Mucosa of rectum (tissue), 2 donors: ENCODE measurements around the gene SLC9A5.

Experiments used
- H3K27ac ChIP-seq, 2 donors: one replicate each; pipeline ENCODE4 v1.7.0; 2013; ENCODE audit warnings: inconsistent platforms in 2 of 2, low read depth in 2 of 2, low read length in 2 of 2
- H3K27me3 ChIP-seq, 2 donors: one replicate each; pipeline ENCODE4 v1.7.0; 2013; ENCODE audit warnings: low read length in 2 of 2; ENCODE audit not compliant: control insufficient read depth in 2 of 2, insufficient read depth in 2 of 2
- H3K36me3 ChIP-seq, 2 donors: one replicate each; pipeline ENCODE4 v1.7.0; 2013; ENCODE audit warnings: low read length in 2 of 2; ENCODE audit not compliant: control insufficient read depth in 2 of 2, insufficient read depth in 2 of 2
- H3K4me1 ChIP-seq, 2 donors: one replicate each; pipeline ENCODE4 v1.7.0; 2013; ENCODE audit warnings: low read length in 2 of 2, mild to moderate bottlenecking in 1 of 2; ENCODE audit not compliant: control insufficient read depth in 2 of 2, insufficient read depth in 2 of 2
- H3K4me3 ChIP-seq, 2 donors: one replicate each; pipeline ENCODE4 v1.7.0; 2013; ENCODE audit warnings: low read length in 2 of 2
- H3K9ac ChIP-seq, 2 donors: one replicate each; pipeline ENCODE4 v1.7.0; 2013; ENCODE audit warnings: low read length in 2 of 2, low read depth in 1 of 2, mild to moderate bottlenecking in 1 of 2
- H3K9me3 ChIP-seq, 2 donors: one replicate each; pipeline ENCODE4 v1.7.0; 2013; ENCODE audit warnings: low read length in 2 of 2; ENCODE audit not compliant: control insufficient read depth in 2 of 2
- donor health status: healthy.
- donor health status: Normal muscosa, but diverticular disease.

SLC9A5 gene

DNA sequence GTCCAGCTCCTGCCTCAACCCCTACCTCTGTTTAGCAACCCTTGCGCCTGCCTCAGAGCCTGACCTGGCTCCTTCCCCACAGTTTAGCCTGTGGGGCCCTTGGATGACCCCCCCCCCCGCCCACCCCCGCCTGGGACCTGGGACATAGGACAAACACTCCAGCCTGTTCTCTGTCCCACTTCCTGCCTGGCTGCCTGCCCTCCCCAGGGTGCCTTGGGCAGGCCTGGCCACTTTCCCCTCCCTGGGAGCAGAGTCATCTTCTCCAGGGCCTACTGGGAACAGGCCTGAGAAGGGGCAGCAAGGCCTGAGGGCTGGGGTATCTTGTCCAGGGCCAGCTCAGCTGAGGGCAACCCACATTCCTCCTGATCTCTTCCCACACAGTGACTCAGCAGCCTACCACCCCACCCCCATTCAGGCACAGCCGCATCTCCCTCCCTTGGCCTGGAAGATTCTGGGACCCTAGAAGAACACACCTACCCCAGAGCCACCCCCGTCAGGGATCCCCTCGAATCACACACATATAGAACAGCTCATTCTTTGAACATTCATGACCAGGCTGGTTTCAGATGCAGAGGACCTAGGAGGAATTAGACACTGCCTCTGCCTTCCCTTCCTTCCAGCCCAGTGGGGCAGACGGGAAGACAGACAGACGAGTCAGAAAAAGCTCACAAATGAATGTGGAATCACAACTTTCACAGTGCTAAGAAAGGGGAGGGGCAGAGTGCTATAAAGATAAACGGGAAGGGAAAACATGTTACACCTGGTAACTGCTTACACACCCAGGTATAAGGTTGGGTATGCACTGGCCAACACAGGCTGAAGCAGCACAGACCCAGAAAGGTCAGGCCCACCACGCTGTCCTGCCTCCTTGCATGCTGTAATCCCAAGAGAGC, 7.5 kb upstream of the SLC9A5 start:
- H3K27ac ChIP-seq: peak overlapping the region; percentile 95 to 97
- H3K27me3 ChIP-seq: no peaks in the 10 kb centered on the region
- peak overlapping the region in 1 of 2 donors; percentile 53 for H3K4me3 ChIP-seq
- H3K4me1 ChIP-seq: peaks cover 45 to 48% of the 10 kb centered on the region in 2 donors
- H3K36me3 ChIP-seq: peaks cover 26 to 30% of the 10 kb centered on the region in 2 donors
- H3K9me3 ChIP-seq: no peaks in the 10 kb centered on the region
- peak overlapping the region; percentile 66 to 69 for H3K9ac ChIP-seq

DNA sequence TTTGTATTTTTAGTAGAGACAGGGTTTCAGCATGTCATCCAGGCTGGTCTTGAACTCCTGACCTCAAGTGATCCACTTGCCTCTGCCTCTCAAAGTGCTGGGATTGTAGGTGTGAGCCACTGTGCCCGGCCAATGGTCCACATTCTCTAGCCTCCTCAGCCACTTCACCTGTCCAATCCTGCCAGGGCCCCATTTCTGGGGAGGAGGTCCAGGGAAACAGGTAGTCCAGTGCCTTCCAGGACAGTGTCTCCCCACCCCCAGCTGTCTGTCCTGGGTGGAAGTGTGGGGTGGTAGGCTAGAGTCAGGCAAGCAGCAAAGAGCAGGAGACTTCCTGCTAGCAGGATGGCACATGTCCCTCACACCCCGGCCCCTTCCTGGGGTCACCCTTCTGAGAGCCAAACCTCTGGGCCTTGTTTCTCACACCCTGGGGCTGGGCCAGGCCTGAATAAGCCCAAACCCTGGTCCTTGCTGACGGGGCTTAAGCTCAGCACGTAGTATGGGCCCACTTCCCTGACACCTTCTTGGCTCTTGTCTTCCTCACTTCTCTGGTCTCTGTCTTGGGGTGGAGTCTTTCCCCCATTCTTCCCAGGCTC, 6.5 kb upstream of the SLC9A5 start:
- Histone ChIP-seq H3K9ac (peak overlapping the region in 1 of 2 donors; percentile 69), H3K4me1 (peaks cover 45 to 49% of the 10 kb centered on the region in 2 donors), H3K36me3 (peaks cover 19 to 25% of the 10 kb centered on the region in 2 donors), H3K4me3 (no peak overlapping the region), H3K27ac (peak overlapping the region; percentile 95 to 97), H3K9me3 (no peaks in the 10 kb centered on the region), H3K27me3 (no peaks in the 10 kb centered on the region)

DNA sequence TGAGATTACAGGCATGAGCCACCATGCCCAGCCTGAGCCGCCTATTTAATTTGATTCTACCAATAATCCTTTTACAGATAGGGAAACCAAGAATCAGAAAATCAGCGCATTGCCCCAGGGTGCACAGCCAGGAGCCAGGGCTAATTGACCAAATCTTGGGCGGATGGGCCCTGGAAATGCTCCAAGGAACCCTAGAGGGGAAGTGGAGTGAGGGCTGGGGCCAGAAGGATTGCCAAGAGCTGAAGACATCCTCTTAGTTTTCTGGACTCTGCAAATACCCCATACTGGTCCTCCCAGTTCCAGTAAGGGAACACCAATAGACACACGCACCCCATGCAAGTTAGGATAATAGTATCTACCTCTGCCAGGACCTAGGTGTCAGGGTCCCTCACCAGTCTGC, 5.3 kb upstream of the SLC9A5 start:
- peak overlapping the region; percentile 93 to 95 for H3K27ac ChIP-seq
- peaks cover 12% of the 10 kb centered on the region in 2 donors for H3K36me3 ChIP-seq
- peak overlapping the region in 1 of 2 donors; percentile 30 for H3K9ac ChIP-seq
- no peak overlapping the region for H3K4me3 ChIP-seq
- peaks cover 0 to 3% of the 10 kb centered on the region in 2 donors for H3K27me3 ChIP-seq
- H3K9me3 ChIP-seq: no peaks in the 10 kb centered on the region
- peaks cover 55% of the 10 kb centered on the region in 2 donors for H3K4me1 ChIP-seq

DNA sequence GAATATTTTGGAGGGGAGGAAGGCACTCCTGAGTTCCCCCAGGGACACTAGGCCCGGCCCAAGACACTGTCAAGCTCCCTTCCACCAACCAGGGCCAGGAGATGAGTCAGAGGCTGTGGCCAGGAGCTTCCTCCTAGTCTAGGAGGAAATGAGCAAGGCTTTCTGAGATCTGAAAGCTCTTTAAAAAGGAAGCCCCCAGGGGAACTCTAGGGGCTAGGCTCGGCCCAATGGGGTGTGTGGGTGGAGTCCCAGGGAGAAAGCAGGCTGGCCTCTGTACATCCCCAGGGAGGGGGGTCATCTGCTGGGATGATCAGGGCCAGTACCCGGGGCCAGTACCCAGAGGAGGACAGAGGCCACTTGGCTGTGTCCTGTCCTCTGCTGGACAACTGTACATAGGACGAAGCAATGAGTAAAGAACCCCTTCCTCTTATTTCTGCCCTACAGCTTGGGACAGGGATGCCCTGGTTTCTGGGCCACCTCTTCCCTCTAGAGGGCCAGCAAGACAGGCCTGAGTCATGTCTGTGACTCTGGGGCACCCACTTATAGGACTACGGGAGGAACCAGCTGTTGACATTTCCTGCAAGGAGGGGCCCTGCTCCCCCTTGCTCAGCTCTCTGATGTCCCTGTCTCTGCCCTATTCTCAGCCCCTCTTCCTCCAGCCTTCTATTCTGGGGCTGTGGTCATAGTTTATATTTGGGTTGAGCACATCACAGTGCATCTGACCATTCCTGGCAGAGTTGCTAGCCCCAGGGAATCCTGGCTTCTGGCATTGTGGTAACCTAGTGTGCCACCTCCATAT, 4.2 kb upstream of the SLC9A5 start:
- H3K9me3 ChIP-seq: no peaks in the 10 kb centered on the region
- H3K4me3 ChIP-seq: peak overlapping the region in 1 of 2 donors; percentile 84
- peak overlapping the region; percentile 17 to 37 for H3K9ac ChIP-seq
- peaks cover 1 to 2% of the 10 kb centered on the region in 2 donors for H3K36me3 ChIP-seq
- peaks cover 6 to 10% of the 10 kb centered on the region in 2 donors for H3K27me3 ChIP-seq
- peaks cover 61 to 62% of the 10 kb centered on the region in 2 donors for H3K4me1 ChIP-seq
- H3K27ac ChIP-seq: peak overlapping the region; percentile 93 to 95

DNA sequence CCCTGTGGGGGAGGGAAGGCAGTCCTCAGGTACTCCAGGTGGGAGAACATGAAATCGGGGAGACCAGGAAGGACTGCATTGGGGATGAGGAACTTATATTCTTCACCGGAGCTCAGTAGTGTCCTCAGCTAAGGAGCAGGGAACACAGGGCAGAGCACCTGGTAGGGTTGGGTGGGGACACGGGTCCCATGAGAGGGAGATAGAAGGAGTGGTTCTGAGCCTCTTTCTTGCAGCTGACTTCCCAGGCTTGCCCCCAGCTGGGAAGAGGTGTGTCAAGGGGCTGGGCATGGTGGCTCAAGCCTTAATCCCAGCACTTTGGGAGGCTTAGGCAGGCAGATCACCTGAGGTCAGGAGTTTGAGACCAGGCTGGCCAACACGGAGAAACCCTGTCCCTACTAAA, 3.6 kb upstream of the SLC9A5 start:
- peaks cover 12 to 16% of the 10 kb centered on the region in 2 donors for H3K27me3 ChIP-seq
- no peaks in the 10 kb centered on the region for H3K9me3 ChIP-seq
- peak overlapping the region in 1 of 2 donors; percentile 84 for H3K4me3 ChIP-seq
- H3K9ac ChIP-seq: peak overlapping the region; percentile 37 to 86
- H3K4me1 ChIP-seq: peaks cover 61 to 62% of the 10 kb centered on the region in 2 donors
- H3K27ac ChIP-seq: peak overlapping the region; percentile 93 to 95
- no peaks in the 10 kb centered on the region for H3K36me3 ChIP-seq

DNA sequence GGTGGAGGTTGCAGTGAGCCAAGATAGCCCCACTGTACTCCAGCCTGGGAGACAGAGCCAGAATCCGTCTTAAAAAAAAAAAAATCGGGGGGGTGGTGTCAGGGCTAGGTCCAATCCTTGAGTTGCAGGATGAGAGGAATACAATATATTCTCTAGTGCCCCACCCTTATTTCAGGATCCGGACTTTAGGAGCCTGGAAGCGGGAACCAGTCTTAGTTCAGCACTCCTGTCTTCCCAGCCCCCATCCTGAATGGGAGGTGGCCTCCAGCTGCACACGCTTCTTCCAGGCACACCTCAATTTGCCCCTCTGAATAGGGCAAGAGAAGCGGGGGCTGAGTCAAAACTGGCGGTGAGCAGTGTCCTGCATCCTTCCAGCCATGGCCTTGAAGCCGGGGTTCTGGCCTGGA, 3.1 kb upstream of the SLC9A5 start:
- peak overlapping the region; percentile 84 to 85 for H3K4me3 ChIP-seq
- H3K9ac ChIP-seq: peak overlapping the region; percentile 86 to 87
- peak overlapping the region; percentile 93 to 95 for H3K27ac ChIP-seq
- no peaks in the 10 kb centered on the region for H3K36me3 ChIP-seq
- peaks cover 57 to 59% of the 10 kb centered on the region in 2 donors for H3K4me1 ChIP-seq
- no peaks in the 10 kb centered on the region for H3K9me3 ChIP-seq
- H3K27me3 ChIP-seq: peaks cover 16 to 20% of the 10 kb centered on the region in 2 donors

DNA sequence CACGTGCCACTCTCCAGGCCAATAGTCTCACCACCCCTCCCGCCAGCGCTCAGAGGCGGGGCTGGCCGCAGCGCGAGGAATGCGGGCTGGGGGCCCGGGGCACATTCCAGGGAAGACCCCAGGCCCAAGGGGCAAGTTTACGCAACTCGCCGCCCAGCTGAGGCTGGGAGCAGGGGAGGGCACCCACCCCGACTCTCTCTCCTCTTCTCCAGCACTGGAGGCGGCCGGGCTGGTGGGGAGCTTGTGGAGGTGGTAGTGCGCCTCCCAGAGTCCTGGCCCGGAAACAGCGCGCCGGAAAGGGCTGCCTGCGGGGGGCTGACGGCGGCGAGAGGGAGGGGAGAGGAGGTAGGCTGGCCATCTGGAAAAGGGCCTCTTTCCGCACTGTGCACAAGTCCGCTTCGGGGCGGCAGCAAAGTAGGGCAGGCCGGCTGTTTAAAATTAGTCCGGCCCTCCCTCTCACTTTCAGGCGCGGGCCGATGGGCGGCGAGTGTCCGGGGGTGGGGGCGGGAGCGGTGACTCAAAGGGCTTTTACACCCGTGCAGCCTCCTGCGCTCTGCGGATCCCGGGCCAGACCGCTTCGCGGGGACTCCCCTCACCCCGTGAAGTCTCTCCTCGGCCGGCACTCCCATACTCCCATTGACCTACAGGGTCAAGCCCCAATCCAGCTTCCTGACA, 2.6 kb upstream of the SLC9A5 start:
- Histone ChIP-seq H3K4me1 (peaks cover 52 to 55% of the 10 kb centered on the region in 2 donors), H3K36me3 (no peaks in the 10 kb centered on the region), H3K27me3 (peaks cover 18 to 24% of the 10 kb centered on the region in 2 donors), H3K9me3 (no peaks in the 10 kb centered on the region), H3K27ac (peak overlapping the region; percentile 93 to 95), H3K4me3 (peak overlapping the region; percentile 84 to 85), H3K9ac (peak overlapping the region; percentile 86 to 87)

DNA sequence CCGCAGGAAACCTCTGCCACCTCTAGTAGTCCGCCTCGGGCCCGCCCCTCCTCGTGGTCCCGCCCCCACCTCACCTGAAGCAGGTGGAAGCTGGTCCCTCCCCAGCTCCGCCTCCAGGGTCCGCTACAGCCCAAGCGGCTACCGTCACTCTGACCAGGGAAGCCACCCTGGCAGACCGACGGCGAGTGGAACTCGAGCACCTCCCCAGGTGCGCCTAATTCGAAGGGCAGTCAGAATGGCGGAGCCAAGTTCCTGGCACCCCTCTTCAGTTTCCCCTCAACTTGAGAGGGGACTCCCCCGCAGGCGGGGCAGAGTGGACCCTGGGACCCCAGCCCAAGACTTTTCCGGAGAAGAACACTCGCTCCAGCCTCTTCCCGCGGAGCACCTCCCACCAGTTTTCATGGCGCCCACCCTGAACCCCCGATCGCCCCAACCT, 2.0 kb upstream of the SLC9A5 start:
- H3K9ac ChIP-seq: peak overlapping the region; percentile 86 to 87
- no peaks in the 10 kb centered on the region for H3K9me3 ChIP-seq
- H3K27me3 ChIP-seq: peaks cover 18 to 24% of the 10 kb centered on the region in 2 donors
- peak overlapping the region; percentile 84 to 85 for H3K4me3 ChIP-seq
- H3K36me3 ChIP-seq: no peaks in the 10 kb centered on the region
- peak overlapping the region; percentile 93 to 95 for H3K27ac ChIP-seq
- peaks cover 47 to 51% of the 10 kb centered on the region in 2 donors for H3K4me1 ChIP-seq
